ENCODE data around the gene CRIM1. TPM values are rescaled to one million over a fixed set of nuclear protein-coding genes. Genes with fewer than 3 reads are reported as not detected.

CRIM1 gene
- total and polyA plus RNA-seq, 12 donors = 7.6 to 66.3 (median 24.3) TPM

DNA sequence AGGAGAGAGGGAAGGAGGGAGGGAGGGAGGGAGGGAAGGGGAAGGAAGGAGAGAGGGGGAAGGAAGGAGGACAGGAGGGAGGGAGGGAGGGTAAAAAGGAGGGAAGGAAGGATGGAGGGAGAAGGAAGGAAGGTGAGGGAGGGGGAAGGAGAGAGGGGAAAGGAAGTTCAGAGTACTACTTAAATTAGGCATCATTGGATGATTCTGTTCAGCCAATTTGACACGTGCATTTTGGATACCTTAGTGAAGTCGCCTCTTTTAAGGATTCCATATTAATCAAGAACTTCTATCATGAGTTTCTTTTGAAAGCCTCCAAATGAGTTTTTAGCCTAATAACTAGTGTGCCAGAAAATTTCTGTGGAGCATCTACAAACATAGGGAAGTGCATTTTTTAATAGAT, 179.5 kb downstream of the CRIM1 start:
- intact Hi-C loops (cut with DNase I) = no loop called here
- no peaks in the 10 kb centered on the region for H3K9me3 ChIP-seq (replicated peaks in 1 of 3)
- TF ChIP-seq, protein P1, sequence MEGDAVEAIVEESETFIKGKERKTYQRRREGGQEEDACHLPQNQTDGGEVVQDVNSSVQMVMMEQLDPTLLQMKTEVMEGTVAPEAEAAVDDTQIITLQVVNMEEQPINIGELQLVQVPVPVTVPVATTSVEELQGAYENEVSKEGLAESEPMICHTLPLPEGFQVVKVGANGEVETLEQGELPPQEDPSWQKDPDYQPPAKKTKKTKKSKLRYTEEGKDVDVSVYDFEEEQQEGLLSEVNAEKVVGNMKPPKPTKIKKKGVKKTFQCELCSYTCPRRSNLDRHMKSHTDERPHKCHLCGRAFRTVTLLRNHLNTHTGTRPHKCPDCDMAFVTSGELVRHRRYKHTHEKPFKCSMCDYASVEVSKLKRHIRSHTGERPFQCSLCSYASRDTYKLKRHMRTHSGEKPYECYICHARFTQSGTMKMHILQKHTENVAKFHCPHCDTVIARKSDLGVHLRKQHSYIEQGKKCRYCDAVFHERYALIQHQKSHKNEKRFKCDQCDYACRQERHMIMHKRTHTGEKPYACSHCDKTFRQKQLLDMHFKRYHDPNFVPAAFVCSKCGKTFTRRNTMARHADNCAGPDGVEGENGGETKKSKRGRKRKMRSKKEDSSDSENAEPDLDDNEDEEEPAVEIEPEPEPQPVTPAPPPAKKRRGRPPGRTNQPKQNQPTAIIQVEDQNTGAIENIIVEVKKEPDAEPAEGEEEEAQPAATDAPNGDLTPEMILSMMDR (IDR thresholded peaks at IDR 0.05) = no peak
- TF ChIP-seq POLR2A (IDR thresholded peaks at IDR 0.05) = no peak
- no peak for DNase-seq
- no peaks in the 10 kb centered on the region for H3K27me3 ChIP-seq
- H3K27ac ChIP-seq = no peak overlapping the region
- H3K4me1 ChIP-seq (replicated peaks in 1 of 2) = no peaks in the 10 kb centered on the region
- no peak overlapping the region for H3K4me3 ChIP-seq
- 92 to 97% (median 93%) methylated on average over 2 of the region's 2 CpGs for WGBS, 4 donors
- H3K36me3 ChIP-seq (replicated peaks in 1 of 2) = no peaks in the 10 kb centered on the region

DNA sequence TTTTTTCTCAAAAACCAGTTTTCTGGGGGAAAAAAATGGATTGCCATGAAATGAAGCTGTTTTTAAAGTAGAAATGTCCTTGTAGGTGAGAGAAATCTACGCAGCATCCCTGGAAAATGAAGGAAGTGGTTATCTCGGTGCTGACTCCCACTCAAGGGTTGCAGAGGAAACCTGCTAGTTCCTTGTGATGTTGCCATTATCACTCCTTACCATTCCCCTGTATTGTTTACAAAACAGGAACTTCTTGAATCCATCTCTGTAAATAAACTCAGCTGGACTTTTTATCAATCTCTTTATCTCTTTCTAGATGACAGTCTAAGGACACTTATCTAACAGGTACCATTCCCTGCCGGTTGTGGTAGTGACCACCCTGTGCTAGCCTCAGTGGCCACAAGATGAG, 181.2 kb downstream of the CRIM1 start:
- Histone ChIP-seq H3K4me3 (no peak overlapping the region), H3K36me3 (replicated peaks in 1 of 2) (no peaks in the 10 kb centered on the region), H3K27me3 (no peaks in the 10 kb centered on the region), H3K27ac (no peak overlapping the region), H3K9me3 (replicated peaks in 1 of 3) (no peaks in the 10 kb centered on the region), H3K4me1 (replicated peaks in 1 of 2) (no peaks in the 10 kb centered on the region)
- 69 to 82% (median 75%) methylated on average over 3 of the region's 3 CpGs for WGBS, 4 donors
- intact Hi-C loops (cut with DNase I) = no loop called here
- TF ChIP-seq, protein P1 (IDR thresholded peaks at IDR 0.05) = no peak
- no peak for TF ChIP-seq POLR2A (IDR thresholded peaks at IDR 0.05)
- no peak for DNase-seq

DNA sequence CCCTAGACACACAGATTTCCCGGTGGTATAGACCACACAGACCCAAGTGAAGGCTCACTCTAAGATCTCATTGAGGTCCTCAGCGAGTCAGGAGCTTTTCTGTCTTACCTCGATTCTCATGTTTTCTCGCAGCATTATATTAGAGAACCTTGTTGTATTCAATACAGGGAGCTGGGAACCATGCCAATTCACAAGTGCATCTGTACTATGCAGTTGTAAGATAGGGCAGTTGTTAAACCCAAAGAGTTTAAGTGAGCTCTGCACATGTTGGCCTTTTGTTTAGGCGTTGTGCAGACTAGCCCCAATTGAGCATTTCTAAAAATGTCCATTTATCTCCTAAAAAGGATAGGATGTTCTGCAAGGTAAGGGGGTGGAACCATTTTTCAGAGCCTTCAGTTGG, 182.8 kb downstream of the CRIM1 start:
- intact Hi-C loops (cut with DNase I) = no loop called here
- 81 to 87% (median 82%) methylated on average over 5 of the region's 5 CpGs for WGBS, 4 donors

DNA sequence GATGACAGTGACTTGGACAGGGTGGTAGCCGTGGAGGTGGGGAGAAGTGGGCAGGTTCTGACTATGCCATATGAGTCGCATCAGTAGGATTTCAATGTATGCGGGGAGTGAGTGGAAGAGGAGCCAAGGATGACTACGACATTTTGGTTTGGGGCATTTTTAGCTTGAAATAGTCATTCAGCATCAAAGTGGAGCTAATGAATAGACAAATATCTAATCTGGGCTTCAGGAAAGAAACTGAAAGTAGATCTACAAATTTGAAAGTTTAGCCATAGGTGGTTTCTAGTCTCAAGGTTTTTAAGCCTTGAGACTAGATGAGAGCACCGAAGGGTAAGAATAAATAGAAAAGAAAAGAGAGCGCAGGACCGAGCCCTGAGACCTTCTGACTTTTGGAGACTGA, 184.1 kb downstream of the CRIM1 start:
- DNase-seq = no peak
- no peaks in the 10 kb centered on the region for H3K9me3 ChIP-seq (replicated peaks in 1 of 3)
- intact Hi-C loops (cut with DNase I) = no loop called here
- TF ChIP-seq, protein P1 (IDR thresholded peaks at IDR 0.05) = no peak
- TF ChIP-seq POLR2A (IDR thresholded peaks at IDR 0.05) = no peak
- WGBS, 4 donors = 96 to 97% (median 96%) methylated on average over 7 of the region's 7 CpGs
- no peaks in the 10 kb centered on the region for H3K27me3 ChIP-seq
- H3K4me1 ChIP-seq (replicated peaks in 1 of 2) = no peaks in the 10 kb centered on the region
- H3K27ac ChIP-seq = no peak overlapping the region
- H3K4me3 ChIP-seq = no peak overlapping the region
- peaks cover 0 to 8% of the 10 kb centered on the region in 2 donors for H3K36me3 ChIP-seq (replicated peaks in 1 of 2)

More for the DNA sequence above, 182.8 kb downstream of the CRIM1 start:
- no peaks in the 10 kb centered on the region for H3K36me3 ChIP-seq (replicated peaks in 1 of 2)
- no peak overlapping the region for H3K27ac ChIP-seq
- TF ChIP-seq, protein P1 (IDR thresholded peaks at IDR 0.05) = no peak
- no peak for TF ChIP-seq POLR2A (IDR thresholded peaks at IDR 0.05)
- H3K27me3 ChIP-seq = no peaks in the 10 kb centered on the region
- DNase-seq = no peak
- no peak overlapping the region for H3K4me3 ChIP-seq
- H3K9me3 ChIP-seq (replicated peaks in 1 of 3) = no peaks in the 10 kb centered on the region
- no peaks in the 10 kb centered on the region for H3K4me1 ChIP-seq (replicated peaks in 1 of 2)
